ENCODE measurements around the gene MAGI2. TPM values are rescaled to one million over a fixed set of nuclear protein-coding genes. Genes with fewer than 3 reads are reported as not detected.

MAGI2 gene
- total RNA-seq, 1 experiment from 2014 or later: 0.22 TPM

- Histone ChIP-seq H3K27ac (ENCODE audit: low read depth, low read length) (no peak overlapping the region), H3K9ac (ENCODE audit: low read length) (no peak overlapping the region), H3K79me2 (ENCODE audit: insufficient read depth, low read length) (no peaks in the 10 kb centered on the region), H3K4me1 (ENCODE audit: control insufficient read depth in 1 of 2, insufficient read depth in 2 of 2, low read length in 2 of 2) (no peaks in the 10 kb centered on the region), H2AFZ (ENCODE audit: low read depth, low read length, poor library complexity, severe bottlenecking) (no peak overlapping the region), H4K20me1 (ENCODE audit: insufficient read depth) (no peaks in the 10 kb centered on the region), H3K9me2 (ENCODE audit: insufficient read depth) (no peaks in the 10 kb centered on the region), H3K9me3 (ENCODE audit: control insufficient read depth in 1 of 2, insufficient read depth in 1 of 2, low read depth in 1 of 2, low read length in 2 of 2) (no peaks in the 10 kb centered on the region), H3K4me3 (replicated peaks in 1 of 2; ENCODE audit: low read depth in 1 of 2, low read length in 2 of 2) (no peak overlapping the region), H3K4me2 (ENCODE audit: low read length) (no peak overlapping the region), H3K36me3 (ENCODE audit: control insufficient read depth in 1 of 2, insufficient read depth in 2 of 2, low read length in 2 of 2) (no peaks in the 10 kb centered on the region), H3K27me3 (ENCODE audit: insufficient read depth, low read length) (peaks cover 17% of the 10 kb centered on the region)
- CTCF ChIA-PET: interaction anchor here (1.0 kb wide), 1 partner anchor 122 kb away, joined by 3 read pairs; no protein-coding TSS in a partner anchor
- DNase-seq (ENCODE audit: low read depth, low spot score) (no peak), ATAC-seq (no peak)
- no peak for TF ChIP-seq REST (IDR thresholded peaks at IDR 0.05; ENCODE audit: low read depth)
- no peak for TF ChIP-seq EZH2 (IDR thresholded peaks at IDR 0.05)
- TF ChIP-seq SRF (IDR thresholded peaks at IDR 0.05; ENCODE audit: low read depth): no peak
- no peak for TF ChIP-seq EGR1 (IDR thresholded peaks at IDR 0.05; ENCODE audit: low read depth)
- TF ChIP-seq JUND (IDR thresholded peaks at IDR 0.05): no peak
- TF ChIP-seq SP1 (IDR thresholded peaks at IDR 0.05; ENCODE audit: low read depth): no peak
- TF ChIP-seq RAD21 (IDR thresholded peaks at IDR 0.05; ENCODE audit: low read depth): no peak
- no peak for TF ChIP-seq SIN3A (IDR thresholded peaks at IDR 0.05; ENCODE audit: low read depth)
- intact Hi-C loops (cut with micrococcal nuclease): no loop called here
- RAD21 ChIA-PET (ENCODE audit: low non-redundant PET in 1 of 2, low total read pairs in 2 of 2, uncharacterized antibody in 2 of 2, unreplicated experiment in 2 of 2): no interaction called here
- POLR2A ChIA-PET: no interaction called here
- no TSS peak for BruUV-seq (replicated peaks)
These were observed 1391.3 kb downstream of the MAGI2 start for GRCh38 chr7:78062214-78062613.

GRCh38 chr7:78057571-78057970, 1395.9 kb downstream of the MAGI2 start:
- ChIA-PET CTCF (no interaction called here), RAD21 (ENCODE audit: low non-redundant PET in 1 of 2, low total read pairs in 2 of 2, uncharacterized antibody in 2 of 2, unreplicated experiment in 2 of 2) (no interaction called here), POLR2A (no interaction called here)
- intact Hi-C loops (cut with micrococcal nuclease): no loop called here
- Histone ChIP-seq H3K4me1 (ENCODE audit: control insufficient read depth in 1 of 2, insufficient read depth in 2 of 2, low read length in 2 of 2) (no peaks in the 10 kb centered on the region), H3K9me3 (ENCODE audit: control insufficient read depth in 1 of 2, insufficient read depth in 1 of 2, low read depth in 1 of 2, low read length in 2 of 2) (no peaks in the 10 kb centered on the region), H3K9ac (ENCODE audit: low read length) (no peak overlapping the region), H3K27me3 (ENCODE audit: insufficient read depth, low read length) (peaks cover 27% of the 10 kb centered on the region), H3K4me2 (ENCODE audit: low read length) (no peak overlapping the region), H3K36me3 (ENCODE audit: control insufficient read depth in 1 of 2, insufficient read depth in 2 of 2, low read length in 2 of 2) (no peaks in the 10 kb centered on the region), H2AFZ (ENCODE audit: low read depth, low read length, poor library complexity, severe bottlenecking) (no peak overlapping the region), H3K79me2 (ENCODE audit: insufficient read depth, low read length) (no peaks in the 10 kb centered on the region), H3K9me2 (ENCODE audit: insufficient read depth) (no peaks in the 10 kb centered on the region), H3K27ac (ENCODE audit: low read depth, low read length) (no peak overlapping the region), H4K20me1 (ENCODE audit: insufficient read depth) (no peaks in the 10 kb centered on the region), H3K4me3 (replicated peaks in 1 of 2; ENCODE audit: low read depth in 1 of 2, low read length in 2 of 2) (no peak overlapping the region)
- ATAC-seq: no peak
- no TSS peak for BruUV-seq (replicated peaks)
- DNase-seq (ENCODE audit: low read depth, low spot score): no peak
- TF ChIP-seq YY1 (IDR thresholded peaks at IDR 0.05; ENCODE audit: extremely low read depth, insufficient replicate concordance, low read depth, low read length) (no peak), ZFX (IDR thresholded peaks at IDR 0.05) (no peak), EGR1 (IDR thresholded peaks at IDR 0.05; ENCODE audit: low read depth) (no peak), SP1 (IDR thresholded peaks at IDR 0.05; ENCODE audit: low read depth) (no peak), CEBPB (IDR thresholded peaks at IDR 0.05; ENCODE audit: low read depth) (no peak), POLR2AphosphoS5 (IDR thresholded peaks at IDR 0.05; ENCODE audit: low read depth, low read length) (no peak), ZNF274 (IDR thresholded peaks at IDR 0.05; ENCODE audit: low read depth, low read length) (no peak), CBX3 (IDR thresholded peaks at IDR 0.05; ENCODE audit: low read depth) (no peak), REST (IDR thresholded peaks at IDR 0.05; ENCODE audit: low read depth) (no peak), TCF7L2 (IDR thresholded peaks at IDR 0.05; ENCODE audit: borderline replicate concordance, extremely low read depth, insufficient read depth, insufficient read length) (no peak), EZH2phosphoT487 (IDR thresholded peaks at IDR 0.05; ENCODE audit: borderline replicate concordance) (no peak), JUND (IDR thresholded peaks at IDR 0.05) (no peak)
